Neural cell (in vitro differentiated cells): ENCODE measurements around the gene CLIC6. TPM values are rescaled to one million over a fixed set of nuclear protein-coding genes. Genes with fewer than 3 reads are reported as not detected.

Experiments used
- H2AFZ ChIP-seq: fragments of 200-600, 300-800 bp; sonication (generic), shearing (Covaris generic); 2 replicates; pipeline ENCODE4 v1.6.0; 2014; ENCODE audit warnings: low read depth, mild to moderate bottlenecking, antibody characterized with exemption, low read length, moderate library complexity
- H3F3A ChIP-seq: fragments of 200-600 bp; shearing (Covaris generic); 2 replicates; pipeline ENCODE4 v1.6.1; 2016; ENCODE audit warnings: mild to moderate bottlenecking, moderate library complexity, mixed read lengths, antibody characterized with exemption, low read length; ENCODE audit not compliant: insufficient read depth, poor library complexity, severe bottlenecking
- H3K27ac ChIP-seq: fragments of 200-600, 300-800 bp; sonication (generic), shearing (Covaris generic); 2 replicates; pipeline ENCODE4 v1.5.1; 2014; ENCODE audit warnings: mild to moderate bottlenecking, low read length, moderate library complexity
- H3K27me3 ChIP-seq: fragments of 300-800, 200-600 bp; sonication (generic), shearing (Covaris generic); 2 replicates; pipeline ENCODE4 v1.6.0; 2014; ENCODE audit warnings: mild to moderate bottlenecking, low read depth, low read length, moderate library complexity; ENCODE audit not compliant: insufficient read depth
- H3K36me3 ChIP-seq: fragments of 300-800, 200-600 bp; sonication (generic), shearing (Covaris generic); 2 replicates; pipeline ENCODE4 v1.5.1; 2014; ENCODE audit warnings: mild to moderate bottlenecking, antibody characterized with exemption, low read length, moderate library complexity; ENCODE audit not compliant: insufficient read depth
- H3K4me2 ChIP-seq: fragments of 300-800, 200-600 bp; sonication (generic), shearing (Covaris generic); 2 replicates; pipeline ENCODE4 v1.6.0; 2014; ENCODE audit warnings: mild to moderate bottlenecking, low read length
- H3K4me3 ChIP-seq: fragments of 300-800, 200-600 bp; sonication (generic), shearing (Covaris generic); 2 replicates; pipeline ENCODE4 v1.5.1; 2014; ENCODE audit warnings: mild to moderate bottlenecking, low read length, moderate library complexity
- H3K79me2 ChIP-seq: fragments of 200-600 bp; shearing (Covaris generic); replicated peaks from 2 replicates; pipeline ENCODE4 v1.6.0; 2014; ENCODE audit warnings: mild to moderate bottlenecking, low read length, moderate library complexity; ENCODE audit not compliant: insufficient read depth
- H3K9ac ChIP-seq: fragments of 300-800, 200-600 bp; sonication (generic), shearing (Covaris generic); 2 replicates; pipeline ENCODE4 v1.6.1; 2016; ENCODE audit warnings: mild to moderate bottlenecking, low read length, mixed read lengths
- H3K9me2 ChIP-seq: fragments of 200-600 bp; shearing (Covaris generic); 2 replicates; pipeline ENCODE4 v1.6.1; 2016; ENCODE audit warnings: mild to moderate bottlenecking, low read length, mixed read lengths; ENCODE audit not compliant: insufficient read depth
- H3K9me3 ChIP-seq: fragments of 200-600, 300-800 bp; sonication (generic), shearing (Covaris generic); 2 replicates; pipeline ENCODE4 v1.6.1; 2016; ENCODE audit warnings: mild to moderate bottlenecking, mixed run types, low read length, moderate library complexity, mixed read lengths
- H4K20me1 ChIP-seq: fragments of 200-600 bp; shearing (Covaris generic); 2 replicates; pipeline ENCODE4 v1.6.1; 2016; ENCODE audit warnings: mild to moderate bottlenecking, mixed run types; ENCODE audit not compliant: insufficient read depth
- CTCF ChIP-seq: fragments of 450-650 bp; IDR thresholded peaks from 2 replicates; pipeline ENCODE4 v1.5.1; 2014; ENCODE audit warnings: antibody characterized with exemption, mild to moderate bottlenecking, moderate library complexity; ENCODE audit not compliant: poor library complexity, severe bottlenecking
- EP300 ChIP-seq: fragments of 450-650 bp; conservative IDR thresholded peaks from 2 replicates; pipeline ENCODE4 v1.6.1; 2014; ENCODE audit warnings: antibody characterized with exemption, mild to moderate bottlenecking, moderate library complexity; ENCODE audit not compliant: poor library complexity, severe bottlenecking
- EZH2 ChIP-seq: fragments of 200-600, 300-800 bp; shearing (Covaris generic), sonication (generic); IDR thresholded peaks from 2 replicates; pipeline ENCODE4 v1.6.1; 2014; ENCODE audit warnings: antibody characterized with exemption, low read length, borderline replicate concordance, mild to moderate bottlenecking; ENCODE audit not compliant: insufficient read depth, poor library complexity, severe bottlenecking
- MXI1 ChIP-seq: fragments of 450-650 bp; conservative IDR thresholded peaks from 2 replicates; pipeline ENCODE4 v1.6.1; 2014; ENCODE audit warnings: antibody characterized with exemption, mild to moderate bottlenecking; ENCODE audit not compliant: poor library complexity, severe bottlenecking
- POLR2AphosphoS5 ChIP-seq: IDR thresholded peaks from 2 replicates; pipeline ENCODE4 v1.6.1; 2012
- RAD21 ChIP-seq: fragments of 450-650 bp; conservative IDR thresholded peaks from 2 replicates; pipeline ENCODE4 v1.6.1; 2014; ENCODE audit warnings: antibody characterized with exemption, mild to moderate bottlenecking, moderate library complexity
- REST ChIP-seq: IDR thresholded peaks from 2 replicates; pipeline ENCODE4 v1.6.1; 2012; ENCODE audit warnings: borderline replicate concordance
- SMC3 ChIP-seq: fragments of 450-650 bp; conservative IDR thresholded peaks from 2 replicates; pipeline ENCODE4 v1.6.1; 2014; ENCODE audit warnings: antibody characterized with exemption, mild to moderate bottlenecking, moderate library complexity; ENCODE audit not compliant: poor library complexity
- TAF1 ChIP-seq: IDR thresholded peaks from 2 replicates; pipeline ENCODE4 v1.6.1; 2012; ENCODE audit warnings: low read depth
- polyA plus RNA-seq: library from polyadenylated mRNA; depleted of rRNA; stranded (reverse); fragments of >200 nt; gene quantifications from 2 replicates; pipeline ENCODE4 v1.2.3, GENCODE V29; 2014

The CLIC6 gene
- polyA plus RNA-seq, 1 donor from 2014 or later, result 0.32 TPM

GRCh38 chr21:34726627-34727337 lies 58.0 kb downstream of the CLIC6 start:
- no peak overlapping the region for H3K9ac ChIP-seq
- TF ChIP-seq RAD21 (no peak), TAF1 (no peak), POLR2AphosphoS5 (no peak), EP300 (no peak), SMC3 (no peak), REST (no peak), EZH2 (no peak), MXI1 (no peak), CTCF (no peak)
- H3F3A ChIP-seq, result no peaks in the 10 kb centered on the region
- no peaks in the 10 kb centered on the region for H3K36me3 ChIP-seq
- H3K9me3 ChIP-seq, result no peaks in the 10 kb centered on the region
- H3K9me2 ChIP-seq, result no peaks in the 10 kb centered on the region
- no peaks in the 10 kb centered on the region for H3K79me2 ChIP-seq
- no peak overlapping the region for H3K27ac ChIP-seq
- no peaks in the 10 kb centered on the region for H3K27me3 ChIP-seq
- no peaks in the 10 kb centered on the region for H4K20me1 ChIP-seq
- no peak overlapping the region for H3K4me2 ChIP-seq
- H2AFZ ChIP-seq, result no peak overlapping the region
- no peak overlapping the region for H3K4me3 ChIP-seq

- no peaks in the 10 kb centered on the region for H3F3A ChIP-seq
- no peak overlapping the region for H3K9ac ChIP-seq
- H3K4me3 ChIP-seq, result no peak overlapping the region
- no peaks in the 10 kb centered on the region for H3K9me3 ChIP-seq
- H3K27ac ChIP-seq, result no peak overlapping the region
- no peaks in the 10 kb centered on the region for H3K9me2 ChIP-seq
- no peaks in the 10 kb centered on the region for H3K79me2 ChIP-seq
- no peak overlapping the region for H3K4me2 ChIP-seq
- TF ChIP-seq EZH2 (no peak), EP300 (no peak), SMC3 (no peak), TAF1 (no peak), REST (no peak)
- no peak overlapping the region for H2AFZ ChIP-seq
- no peaks in the 10 kb centered on the region for H3K36me3 ChIP-seq
- no peaks in the 10 kb centered on the region for H3K27me3 ChIP-seq
- no peaks in the 10 kb centered on the region for H4K20me1 ChIP-seq
Observed at GRCh38 chr21:34728479-34728878, 59.7 kb downstream of the CLIC6 start.
